Mucosa of descending colon (tissue), 3 donors: ENCODE results near the gene ASXL1. TPM values are rescaled to one million over a fixed set of nuclear protein-coding genes. Genes with fewer than 3 reads are reported as not detected.

Source experiments
- ATAC-seq: fragments of 200-7000 bp; cut with Tn5 transposase; one replicate; pipeline ENCODE4 v1.9.1; 2020; ENCODE audit warnings: mild to moderate bottlenecking, moderate library complexity
- DNase-seq, 3 donors: peaks; one replicate each; pipeline ENCODE4 v3.0.0-alpha.2; 2020
- H3K36me3 ChIP-seq: fragments of 200-600 bp; one replicate; pipeline ENCODE4 v1.8.0; 2021; ENCODE audit warnings: low read depth, mild to moderate bottlenecking
- H3K4me1 ChIP-seq: fragments of 200-600 bp; one replicate; pipeline ENCODE4 v1.8.0; 2021; ENCODE audit warnings: low read depth, mild to moderate bottlenecking
- H3K4me3 ChIP-seq: fragments of 200-600 bp; one replicate; pipeline ENCODE4 v1.8.0; 2021; ENCODE audit warnings: mild to moderate bottlenecking
- H3K9me3 ChIP-seq: fragments of 200-600 bp; one replicate; pipeline ENCODE4 v1.8.0; 2021; ENCODE audit warnings: mild to moderate bottlenecking
- intact Hi-C, 2 donors: fragments of 100-400 bp; cut with DNase I in 1 of 2; cut with micrococcal nuclease in 1 of 2; formaldehyde crosslinking; loops; one replicate each; pipeline versions ENCODE4 v1.11.0 to v1.11.1; 2022; cut with DNase I, micrococcal nuclease
- total RNA-seq, 3 donors: library from RNA; stranded (reverse); fragmentation: NEBNext Ultra II Directional in 2 of 3; extraction: Animal tissue kit (Norgen Biotek cat#: 25700) in 2 of 3; gene quantifications; one replicate each; pipeline versions ENCODE4 v1.2.1 to v1.2.4, GENCODE V29; 2021 to 2023
- TF ChIP-seq, protein P1 (sequence below): fragments of 200-600 bp; IDR thresholded peaks from one replicate; pipeline ENCODE4 v1.8.0; 2022; ENCODE audit warnings: antibody characterized with exemption, mild to moderate bottlenecking
- donor health status: DM: no; HTN: no; CAD: no; lungs with moderate emphysema.
- donor health status: DM: no; HTN: no; CAD: no.
- donor health status: DM: no; HTN: yes; CAD: no.

ASXL1 gene
- total RNA-seq, 3 donors from 2014 or later, result 47.4 to 78.9 (median 52.3) TPM

DNA sequence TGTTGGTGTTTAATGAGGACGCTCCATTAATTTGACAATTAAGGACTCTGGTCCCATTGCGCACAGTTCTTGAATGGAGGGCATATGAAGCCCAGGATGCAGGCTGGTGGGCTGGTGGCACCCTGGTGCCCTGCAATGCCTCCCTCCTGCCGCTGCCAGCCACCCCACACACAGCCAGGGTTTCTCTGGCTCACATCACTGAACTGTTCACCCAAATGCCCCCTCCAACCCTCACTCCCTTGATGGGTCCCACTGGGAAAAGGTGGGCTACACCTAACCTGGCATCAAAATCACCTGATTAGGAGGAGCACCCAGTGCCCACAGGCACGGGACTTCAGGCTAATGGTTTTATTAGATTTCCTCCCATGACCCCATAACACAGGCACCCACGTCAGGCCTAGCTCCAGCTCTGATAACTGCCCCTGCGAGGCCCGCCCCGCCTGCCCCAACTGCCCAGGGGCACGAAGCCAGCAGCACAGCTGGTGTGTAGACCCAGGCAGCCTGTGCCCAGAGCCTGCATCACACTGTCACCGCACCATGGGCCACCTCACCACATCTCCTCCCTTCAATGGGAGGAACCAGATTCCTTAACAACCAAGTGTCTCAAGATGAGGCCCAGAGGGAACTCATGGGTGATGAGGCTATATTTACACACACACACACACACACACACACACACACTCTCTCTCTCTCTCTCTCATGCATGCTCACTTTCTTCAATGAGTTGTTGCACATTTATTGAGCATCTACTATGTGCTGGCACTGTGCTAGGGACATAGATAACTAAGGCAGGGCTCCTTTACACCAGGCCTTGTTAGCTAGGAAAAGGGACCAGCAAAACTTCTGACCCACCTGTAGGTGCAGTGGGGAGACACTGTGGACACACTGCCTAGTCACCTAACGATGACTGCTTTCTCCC lies 119.7 kb downstream of the ASXL1 start:
- Histone ChIP-seq H3K4me3 (no peak overlapping the region), H3K9me3 (no peaks in the 10 kb centered on the region), H3K36me3 (no peaks in the 10 kb centered on the region), H3K4me1 (peaks cover 93% of the 10 kb centered on the region)
- TF ChIP-seq, protein P1, sequence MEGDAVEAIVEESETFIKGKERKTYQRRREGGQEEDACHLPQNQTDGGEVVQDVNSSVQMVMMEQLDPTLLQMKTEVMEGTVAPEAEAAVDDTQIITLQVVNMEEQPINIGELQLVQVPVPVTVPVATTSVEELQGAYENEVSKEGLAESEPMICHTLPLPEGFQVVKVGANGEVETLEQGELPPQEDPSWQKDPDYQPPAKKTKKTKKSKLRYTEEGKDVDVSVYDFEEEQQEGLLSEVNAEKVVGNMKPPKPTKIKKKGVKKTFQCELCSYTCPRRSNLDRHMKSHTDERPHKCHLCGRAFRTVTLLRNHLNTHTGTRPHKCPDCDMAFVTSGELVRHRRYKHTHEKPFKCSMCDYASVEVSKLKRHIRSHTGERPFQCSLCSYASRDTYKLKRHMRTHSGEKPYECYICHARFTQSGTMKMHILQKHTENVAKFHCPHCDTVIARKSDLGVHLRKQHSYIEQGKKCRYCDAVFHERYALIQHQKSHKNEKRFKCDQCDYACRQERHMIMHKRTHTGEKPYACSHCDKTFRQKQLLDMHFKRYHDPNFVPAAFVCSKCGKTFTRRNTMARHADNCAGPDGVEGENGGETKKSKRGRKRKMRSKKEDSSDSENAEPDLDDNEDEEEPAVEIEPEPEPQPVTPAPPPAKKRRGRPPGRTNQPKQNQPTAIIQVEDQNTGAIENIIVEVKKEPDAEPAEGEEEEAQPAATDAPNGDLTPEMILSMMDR, result no peak
- peak; percentile 3 for ATAC-seq
- peak; percentile 69 to 82 (median 79) for DNase-seq
- intact Hi-C loops, result no loop called here

DNA sequence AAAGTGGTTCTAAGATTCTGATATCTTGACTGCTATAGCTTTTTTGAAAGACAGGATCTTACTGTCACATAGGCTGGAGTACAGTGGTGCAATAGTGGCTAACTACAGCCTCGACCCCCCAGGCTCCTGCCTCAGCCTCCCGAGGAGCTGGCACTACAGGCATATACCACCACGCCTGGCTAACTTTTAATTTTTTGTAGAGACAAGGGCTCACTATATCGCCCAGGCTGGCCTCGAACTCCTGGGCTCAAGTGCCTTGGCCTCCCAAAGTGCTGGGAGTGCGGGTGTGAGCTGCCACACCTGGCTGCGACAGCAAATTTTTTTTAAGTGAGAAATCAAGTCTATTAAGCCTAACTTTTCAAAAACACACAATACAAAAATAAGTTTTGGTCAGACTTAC lies 120.4 kb downstream of the ASXL1 start:
- DNase-seq (peak in 2 of 3 donors; percentile 29 to 32), ATAC-seq (no peak)
- Histone ChIP-seq H3K4me3 (no peak overlapping the region), H3K36me3 (no peaks in the 10 kb centered on the region), H3K9me3 (no peaks in the 10 kb centered on the region), H3K4me1 (peaks cover 85% of the 10 kb centered on the region)
- intact Hi-C loops, result no loop called here
- TF ChIP-seq, protein P1, result no peak

DNA sequence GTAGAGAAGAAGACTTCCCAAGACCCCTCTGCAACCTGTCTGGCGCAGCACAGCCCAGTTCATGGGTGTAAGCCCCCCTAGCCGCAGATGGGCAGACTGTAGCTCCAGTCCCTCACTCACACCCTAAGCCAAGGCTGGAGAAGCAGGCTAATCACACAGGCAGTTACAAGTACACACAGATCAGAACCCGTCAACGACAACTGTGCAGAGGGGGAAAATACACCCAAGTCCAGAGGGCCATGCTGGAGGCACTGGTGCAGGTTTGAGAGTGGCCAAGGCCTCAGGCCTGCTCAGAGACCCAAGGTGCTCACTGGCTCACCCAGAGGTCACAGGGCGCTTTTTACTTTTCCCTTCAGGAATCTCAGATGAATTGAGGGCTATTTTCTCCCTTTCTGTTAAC lies 120.9 kb downstream of the ASXL1 start:
- TF ChIP-seq, protein P1, result no peak
- H3K36me3 ChIP-seq, result no peaks in the 10 kb centered on the region
- intact Hi-C loops, result no loop called here
- DNase-seq (peak in 2 of 3 donors; percentile 20 to 37), ATAC-seq (no peak)
- no peaks in the 10 kb centered on the region for H3K9me3 ChIP-seq
- peaks cover 81% of the 10 kb centered on the region for H3K4me1 ChIP-seq
- no peak overlapping the region for H3K4me3 ChIP-seq

DNA sequence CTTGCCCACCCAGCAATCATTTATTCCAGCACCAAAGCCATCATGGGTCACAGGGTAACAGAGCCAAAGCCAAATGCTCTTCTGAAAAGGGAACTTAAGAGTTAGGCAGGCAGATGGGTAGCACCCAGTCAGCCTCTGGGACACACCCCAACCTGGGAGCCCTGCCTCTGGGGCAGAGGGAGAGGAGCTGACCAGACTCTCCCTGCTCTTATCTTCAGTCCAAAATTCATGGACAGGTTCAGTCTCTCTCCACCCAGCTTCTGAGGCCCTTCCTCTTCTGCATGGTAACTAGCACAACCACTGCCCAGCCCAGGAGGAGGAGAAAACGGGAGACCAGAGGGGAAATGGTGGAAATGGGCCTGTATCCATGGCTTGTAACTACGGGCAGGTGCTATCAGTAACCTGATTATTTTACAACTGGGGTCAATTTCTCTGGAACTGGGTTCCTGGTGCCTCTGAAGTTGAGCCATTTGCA lies 121.6 kb downstream of the ASXL1 start:
- peak; percentile 20 for ATAC-seq
- intact Hi-C loops, result no loop called here

DNA sequence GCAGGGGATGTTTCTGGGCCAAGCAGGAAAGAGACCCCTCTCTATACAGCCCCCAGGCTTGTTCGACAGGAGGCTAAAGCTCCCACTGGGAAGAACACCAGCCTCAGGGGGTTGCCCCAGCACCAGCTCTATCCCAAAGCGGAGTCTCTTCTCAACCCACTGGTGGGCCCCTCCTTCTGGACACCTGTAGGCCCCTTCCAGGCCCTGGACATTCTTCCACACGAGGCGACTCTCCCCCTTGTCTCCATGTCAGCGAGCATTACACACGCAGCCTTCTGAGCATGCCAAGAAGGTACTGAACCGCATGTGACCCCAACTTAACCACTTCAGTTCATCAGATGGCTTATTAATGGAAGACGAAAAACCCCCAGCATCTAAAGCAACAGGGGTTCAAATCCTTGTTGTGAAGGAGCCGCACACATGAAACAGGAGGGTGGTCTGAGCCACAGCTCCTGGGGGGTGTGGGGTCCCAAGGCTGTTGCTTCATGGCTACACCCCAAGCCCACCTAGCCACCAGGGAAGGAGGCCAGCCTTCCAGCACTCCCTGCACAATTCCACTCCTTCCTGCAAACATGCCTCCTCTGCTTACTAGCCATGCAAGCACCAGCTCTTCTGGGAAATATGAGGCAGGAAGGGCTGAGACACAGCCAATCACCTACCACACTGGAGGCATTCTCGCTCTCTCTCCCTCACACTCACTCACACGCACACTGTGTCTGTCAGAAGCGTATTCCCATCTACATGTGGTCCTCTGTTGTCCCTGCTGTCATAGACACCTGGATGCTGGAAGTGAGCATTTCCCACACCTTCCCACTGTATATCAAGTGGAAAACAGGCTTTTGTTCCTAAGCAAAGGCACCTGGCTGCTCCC lies 122.5 kb downstream of the ASXL1 start:
- no peak overlapping the region for H3K4me3 ChIP-seq
- intact Hi-C loops, result no loop called here
- TF ChIP-seq, protein P1, result no peak
- peaks cover 65% of the 10 kb centered on the region for H3K4me1 ChIP-seq
- DNase-seq (peak; percentile 40 to 44 (median 43)), ATAC-seq (no peak)
- H3K9me3 ChIP-seq, result no peaks in the 10 kb centered on the region
- H3K36me3 ChIP-seq, result no peaks in the 10 kb centered on the region

More for the DNA sequence above, 121.6 kb downstream of the ASXL1 start:
- Histone ChIP-seq H3K4me3 (no peak overlapping the region), H3K9me3 (no peaks in the 10 kb centered on the region), H3K36me3 (no peaks in the 10 kb centered on the region), H3K4me1 (peaks cover 74% of the 10 kb centered on the region)
- peak; percentile 71 to 75 (median 73) for DNase-seq
- TF ChIP-seq, protein P1, result no peak
